ENCODE measurements around the gene TMEM273.

TMEM273 gene

GRCh38 chr10:49177391-49178355, 10.5 kb downstream of the TMEM273 start:
- peak; percentile 70 for DNase-seq (ENCODE audit: extremely low read depth, insufficient read length)
- Histone ChIP-seq H3K27me3 (replicated peaks; ENCODE audit: control insufficient read depth, insufficient read depth, low read length) (no peaks in the 10 kb centered on the region), H3K4me3 (replicated peaks; ENCODE audit: low read depth, low read length) (no peak overlapping the region), H3K36me3 (ENCODE audit: control insufficient read depth, insufficient read depth, low read length) (no peaks in the 10 kb centered on the region)
- TF ChIP-seq, protein P1, sequence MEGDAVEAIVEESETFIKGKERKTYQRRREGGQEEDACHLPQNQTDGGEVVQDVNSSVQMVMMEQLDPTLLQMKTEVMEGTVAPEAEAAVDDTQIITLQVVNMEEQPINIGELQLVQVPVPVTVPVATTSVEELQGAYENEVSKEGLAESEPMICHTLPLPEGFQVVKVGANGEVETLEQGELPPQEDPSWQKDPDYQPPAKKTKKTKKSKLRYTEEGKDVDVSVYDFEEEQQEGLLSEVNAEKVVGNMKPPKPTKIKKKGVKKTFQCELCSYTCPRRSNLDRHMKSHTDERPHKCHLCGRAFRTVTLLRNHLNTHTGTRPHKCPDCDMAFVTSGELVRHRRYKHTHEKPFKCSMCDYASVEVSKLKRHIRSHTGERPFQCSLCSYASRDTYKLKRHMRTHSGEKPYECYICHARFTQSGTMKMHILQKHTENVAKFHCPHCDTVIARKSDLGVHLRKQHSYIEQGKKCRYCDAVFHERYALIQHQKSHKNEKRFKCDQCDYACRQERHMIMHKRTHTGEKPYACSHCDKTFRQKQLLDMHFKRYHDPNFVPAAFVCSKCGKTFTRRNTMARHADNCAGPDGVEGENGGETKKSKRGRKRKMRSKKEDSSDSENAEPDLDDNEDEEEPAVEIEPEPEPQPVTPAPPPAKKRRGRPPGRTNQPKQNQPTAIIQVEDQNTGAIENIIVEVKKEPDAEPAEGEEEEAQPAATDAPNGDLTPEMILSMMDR (IDR thresholded peaks at IDR 0.05; ENCODE audit: insufficient read depth, low read length, poor library complexity, severe bottlenecking) = no peak

- Histone ChIP-seq H3K4me3 (replicated peaks; ENCODE audit: low read depth, low read length) (no peak overlapping the region), H3K36me3 (ENCODE audit: control insufficient read depth, insufficient read depth, low read length) (no peaks in the 10 kb centered on the region), H3K27me3 (replicated peaks; ENCODE audit: control insufficient read depth, insufficient read depth, low read length) (no peaks in the 10 kb centered on the region)
- DNase-seq (ENCODE audit: extremely low read depth, insufficient read length) = no peak
- TF ChIP-seq, protein P1 (IDR thresholded peaks at IDR 0.05; ENCODE audit: insufficient read depth, low read length, poor library complexity, severe bottlenecking) = peak; percentile 33
These were observed 11.6 kb downstream of the TMEM273 start for GRCh38 chr10:49176310-49177268.

DNA sequence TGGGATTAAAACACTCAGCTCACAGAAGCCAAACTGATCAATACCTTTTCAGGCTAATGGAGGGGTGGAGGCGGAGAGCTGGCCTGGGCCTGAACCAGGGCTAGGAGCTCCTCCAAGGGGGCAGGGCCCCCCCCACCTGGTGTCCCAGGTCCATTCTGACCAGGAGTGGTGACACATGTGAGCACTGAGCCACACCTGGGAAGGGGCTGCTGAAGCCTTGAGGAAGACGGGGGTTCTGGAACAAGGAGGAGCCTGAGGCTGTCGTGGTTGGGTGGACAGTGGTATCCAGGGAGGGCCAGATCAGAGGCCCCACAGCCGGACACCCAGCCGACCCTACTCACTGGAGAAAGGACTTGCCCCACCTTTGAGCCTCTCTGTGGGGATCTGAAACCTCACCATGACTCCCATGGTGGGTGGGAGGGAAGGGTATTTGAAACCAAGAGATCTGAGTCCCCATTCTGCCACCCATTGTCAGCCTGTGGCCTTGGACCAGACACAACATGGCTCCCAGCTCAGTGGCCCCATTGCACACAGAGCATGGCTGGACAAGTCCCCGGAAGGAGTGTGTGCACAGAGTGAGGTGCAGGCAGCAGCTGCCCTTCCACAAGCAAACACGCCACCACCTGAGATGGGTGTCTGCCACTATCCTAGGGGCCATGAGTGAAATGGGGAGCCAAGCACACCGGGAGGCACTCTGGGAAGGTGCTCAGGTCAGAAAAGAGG, 12.4 kb downstream of the TMEM273 start:
- DNase-seq (ENCODE audit: extremely low read depth, insufficient read length) = no peak
- Histone ChIP-seq H3K36me3 (ENCODE audit: control insufficient read depth, insufficient read depth, low read length) (no peaks in the 10 kb centered on the region), H3K27me3 (replicated peaks; ENCODE audit: control insufficient read depth, insufficient read depth, low read length) (no peaks in the 10 kb centered on the region), H3K4me3 (replicated peaks; ENCODE audit: low read depth, low read length) (no peak overlapping the region)
- TF ChIP-seq, protein P1 (IDR thresholded peaks at IDR 0.05; ENCODE audit: insufficient read depth, low read length, poor library complexity, severe bottlenecking) = no peak

GRCh38 chr10:49174926-49175500, 13.2 kb downstream of the TMEM273 start:
- Histone ChIP-seq H3K4me3 (replicated peaks; ENCODE audit: low read depth, low read length) (no peak overlapping the region), H3K36me3 (ENCODE audit: control insufficient read depth, insufficient read depth, low read length) (no peaks in the 10 kb centered on the region), H3K27me3 (replicated peaks; ENCODE audit: control insufficient read depth, insufficient read depth, low read length) (no peaks in the 10 kb centered on the region)
- TF ChIP-seq, protein P1 (IDR thresholded peaks at IDR 0.05; ENCODE audit: insufficient read depth, low read length, poor library complexity, severe bottlenecking) = no peak
- no peak for DNase-seq (ENCODE audit: extremely low read depth, insufficient read length)
